Neuronal stem cell (in vitro differentiated cells): ENCODE data around the gene NTRK2.

ENCODE experiments used
- DNase-seq: peaks from one replicate; pipeline ENCODE4 v3.0.0-alpha.2; 2013; ENCODE audit warnings: low spot score
- H2AFZ ChIP-seq: one replicate; pipeline ENCODE4 v1.6.1; 2013; ENCODE audit warnings: mild to moderate bottlenecking, low read length, inconsistent platforms
- H2AK5ac ChIP-seq: 2 replicates; pipeline ENCODE4 v1.6.1; 2013; ENCODE audit warnings: low read depth, mild to moderate bottlenecking, inconsistent platforms, low read length, moderate library complexity, mixed read lengths
- H2BK120ac ChIP-seq: 2 replicates; pipeline ENCODE4 v1.6.1; 2013; ENCODE audit warnings: low read depth, mild to moderate bottlenecking, inconsistent platforms, low read length, moderate library complexity, mixed read lengths
- H2BK12ac ChIP-seq: one replicate; pipeline ENCODE4 v1.6.1; 2013; ENCODE audit warnings: low read length, inconsistent platforms
- H2BK15ac ChIP-seq: 2 replicates; pipeline ENCODE4 v1.6.1; 2013; ENCODE audit warnings: mild to moderate bottlenecking, low read length, inconsistent platforms, mixed read lengths
- H2BK5ac ChIP-seq: one replicate; pipeline ENCODE4 v1.6.1; 2013; ENCODE audit warnings: inconsistent platforms, mild to moderate bottlenecking, low read length, moderate library complexity
- H3K14ac ChIP-seq: one replicate; pipeline ENCODE4 v1.6.1; 2013; ENCODE audit warnings: low read length, inconsistent platforms
- H3K18ac ChIP-seq: 2 replicates; pipeline ENCODE4 v1.6.1; 2013; ENCODE audit warnings: low read length, inconsistent platforms
- H3K23ac ChIP-seq: 2 replicates; pipeline ENCODE4 v1.6.1; 2013; ENCODE audit warnings: low read depth, mild to moderate bottlenecking, mixed read lengths, low read length, inconsistent platforms; ENCODE audit not compliant: poor library complexity
- H3K27ac ChIP-seq: replicated peaks from 3 replicates; pipeline ENCODE4 v1.5.1; 2013; ENCODE audit warnings: low read length, inconsistent platforms
- H3K27me3 ChIP-seq, 3 experiments: 2 replicates each; pipeline ENCODE4 v1.6.1; 2013; ENCODE audit warnings: low read length in 3 of 3, mild to moderate bottlenecking in 2 of 3, inconsistent platforms in 1 of 3, low read depth in 1 of 3, mixed read lengths in 1 of 3, moderate library complexity in 1 of 3; ENCODE audit not compliant: control insufficient read depth in 3 of 3, insufficient read depth in 3 of 3
- H3K36me3 ChIP-seq, 2 donors: replicated peaks in 1 of 2; 2 replicates each; pipeline ENCODE4 v1.6.1; 2013; ENCODE audit warnings: low read length in 2 of 2; ENCODE audit not compliant: control insufficient read depth in 2 of 2, insufficient read depth in 2 of 2
- H3K4ac ChIP-seq: 2 replicates; pipeline ENCODE4 v1.6.1; 2013; ENCODE audit warnings: inconsistent platforms, mild to moderate bottlenecking, low read length, moderate library complexity
- H3K4me1 ChIP-seq, 2 donors: 1 replicate in 1 of 2; 2 replicates in 1 of 2; pipeline ENCODE4 v1.6.1; 2013; ENCODE audit warnings: low read length in 2 of 2, low read depth in 1 of 2; ENCODE audit not compliant: control insufficient read depth in 2 of 2, insufficient read depth in 1 of 2
- H3K4me2 ChIP-seq: one replicate; pipeline ENCODE4 v1.6.1; 2013; ENCODE audit warnings: mild to moderate bottlenecking, low read length, inconsistent platforms; ENCODE audit not compliant: insufficient read depth, poor library complexity, severe bottlenecking
- H3K4me3 ChIP-seq, 2 donors: 2 replicates each; pipeline ENCODE4 v1.5.1; 2013; ENCODE audit warnings: low read length in 2 of 2, mild to moderate bottlenecking in 2 of 2, inconsistent platforms in 1 of 2, moderate library complexity in 1 of 2
- H3K79me1 ChIP-seq: one replicate; pipeline ENCODE4 v1.6.1; 2013; ENCODE audit warnings: low read depth, mild to moderate bottlenecking, inconsistent platforms, low read length, moderate library complexity
- H3K9ac ChIP-seq: one replicate; pipeline ENCODE4 v1.6.1; 2013; ENCODE audit warnings: mild to moderate bottlenecking, low read depth, low read length, inconsistent platforms; ENCODE audit not compliant: poor library complexity
- H3K9me3 ChIP-seq, 2 donors: replicated peaks in 1 of 2; 2 replicates each; pipeline versions ENCODE3 to v1.6.1; 2013; ENCODE audit warnings: low read length in 2 of 2, mild to moderate bottlenecking in 2 of 2, inconsistent platforms in 1 of 2, low read depth in 1 of 2, mixed read lengths in 1 of 2, moderate library complexity in 1 of 2; ENCODE audit not compliant: control insufficient read depth in 2 of 2, insufficient read depth in 1 of 2
- H4K8ac ChIP-seq: one replicate; pipeline ENCODE4 v1.6.1; 2013; ENCODE audit warnings: low read depth, mild to moderate bottlenecking, inconsistent platforms, low read length, moderate library complexity
- H4K91ac ChIP-seq: one replicate; pipeline ENCODE4 v1.6.1; 2013; ENCODE audit warnings: low read length, low read depth, mild to moderate bottlenecking, inconsistent platforms; ENCODE audit not compliant: poor library complexity
- WGBS, 2 donors: extraction: QIAGEN DNeasy Blood & Tissue Kit; methylation state at CpG; one replicate each; pipeline ENCODE4 v1.1.7; 2013; ENCODE audit warnings: missing lambda C conversion rate in 2 of 2, mixed read lengths in 1 of 2; ENCODE audit not compliant: insufficient read length in 2 of 2, insufficient replicate concordance in 1 of 2; ENCODE audit errors: extremely low coverage in 2 of 2; 5-methylcytosine and 5-hydroxymethylcytosine counted together

Gene NTRK2

DNA sequence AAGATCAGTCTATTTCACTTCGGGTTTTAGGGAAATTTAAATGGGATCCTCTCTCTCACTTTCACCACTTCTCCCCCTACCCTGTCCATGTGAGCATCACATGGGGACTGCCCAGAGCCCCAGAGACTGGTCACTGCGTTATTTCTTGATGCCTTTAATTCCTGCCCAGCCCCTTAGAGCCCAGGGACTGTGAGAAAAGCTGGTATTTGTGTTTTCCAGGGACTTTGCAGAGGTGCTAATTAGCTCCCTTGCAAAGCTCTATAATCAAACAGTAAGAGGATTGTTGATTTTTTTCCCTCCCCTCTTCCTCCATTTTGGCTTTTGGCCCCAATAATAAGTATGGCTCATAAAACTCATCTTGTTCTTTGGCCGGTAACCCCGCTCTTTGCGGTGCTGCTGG is 35.6 kb downstream of the NTRK2 start:
- Histone ChIP-seq H3K14ac (no peak overlapping the region), H3K4me3 (no peak overlapping the region), H3K27ac (peak overlapping the region; percentile 40), H3K79me1 (no peaks in the 10 kb centered on the region), H3K9me3 (no peaks in the 10 kb centered on the region), H3K4ac (no peak overlapping the region), H3K27me3 (no peaks in the 10 kb centered on the region), H3K4me2 (no peak overlapping the region), H2BK15ac (no peak overlapping the region), H2AFZ (peak overlapping the region; percentile 8), H3K4me1 (peaks cover 0 to 5% of the 10 kb centered on the region in 2 donors), H2AK5ac (no peak overlapping the region), H2BK5ac (no peak overlapping the region), H3K9ac (no peak overlapping the region), H2BK12ac (no peak overlapping the region), H3K18ac (no peak overlapping the region), H4K8ac (no peak overlapping the region), H2BK120ac (no peak overlapping the region), H4K91ac (no peak overlapping the region), H3K23ac (no peak overlapping the region), H3K36me3 (no peaks in the 10 kb centered on the region)
- no CpG with 5 or more reads among the region's 5 CpGs for WGBS, 2 donors
- no peak for DNase-seq

DNA sequence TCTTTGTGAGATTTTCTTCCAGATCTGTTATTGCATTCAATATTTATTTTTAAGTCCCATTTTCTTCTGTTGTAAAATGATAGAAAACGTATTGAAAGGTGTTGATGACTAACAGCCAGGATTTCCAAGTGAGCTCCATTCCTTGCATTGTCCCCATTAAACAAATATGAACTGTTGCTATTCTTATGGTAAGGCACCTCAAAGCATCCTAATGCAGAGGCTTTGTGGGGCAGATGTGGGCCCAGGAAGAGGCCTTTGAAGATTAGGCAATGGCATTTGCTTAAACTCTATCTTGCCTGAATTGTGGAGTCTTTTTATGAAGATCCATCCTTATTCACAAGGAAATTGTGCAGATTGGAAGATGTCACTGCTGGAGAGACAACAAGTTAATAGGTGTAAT is 38.9 kb downstream of the NTRK2 start:
- Histone ChIP-seq H4K8ac (no peak overlapping the region), H3K23ac (no peak overlapping the region), H2BK12ac (no peak overlapping the region), H2AFZ (peak overlapping the region; percentile 37), H3K27me3 (no peaks in the 10 kb centered on the region), H2AK5ac (no peak overlapping the region), H3K9me3 (no peaks in the 10 kb centered on the region), H3K4me2 (no peak overlapping the region), H2BK15ac (no peak overlapping the region), H3K36me3 (no peaks in the 10 kb centered on the region), H3K79me1 (no peaks in the 10 kb centered on the region), H4K91ac (no peak overlapping the region), H3K4ac (no peak overlapping the region), H3K18ac (no peak overlapping the region), H3K4me1 (peaks cover 0 to 3% of the 10 kb centered on the region in 2 donors), H3K4me3 (no peak overlapping the region), H3K9ac (no peak overlapping the region), H3K14ac (no peak overlapping the region), H2BK120ac (no peak overlapping the region), H2BK5ac (no peak overlapping the region), H3K27ac (no peak overlapping the region)
- no peak for DNase-seq
- no CpG with 5 or more reads among the region's 1 CpG for WGBS, 2 donors

DNA sequence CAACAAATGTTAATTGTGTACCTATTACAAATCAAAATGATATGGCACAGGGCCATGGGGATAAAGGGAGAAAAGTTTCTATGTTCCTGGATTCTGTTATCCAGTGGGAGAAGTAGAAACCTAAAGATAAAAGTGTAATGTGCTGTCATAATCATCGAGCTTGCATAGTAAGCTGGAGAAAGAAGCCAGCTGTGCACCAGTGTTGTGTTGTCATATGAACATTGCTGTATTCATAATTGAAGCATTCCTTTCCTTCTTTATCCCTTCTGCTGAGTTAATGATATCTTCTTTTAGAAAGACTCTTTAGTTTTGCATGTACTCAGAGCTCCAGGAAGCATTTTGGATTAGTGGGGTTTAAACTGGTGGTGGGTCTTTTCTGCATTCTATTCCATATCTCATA is 39.5 kb downstream of the NTRK2 start:
- H3K4me1 ChIP-seq: peaks cover 0 to 3% of the 10 kb centered on the region in 2 donors
- no peaks in the 10 kb centered on the region for H3K9me3 ChIP-seq
- H3K23ac ChIP-seq: no peak overlapping the region
- no peak overlapping the region for H2BK5ac ChIP-seq
- no peak overlapping the region for H2AFZ ChIP-seq
- H2BK15ac ChIP-seq: no peak overlapping the region
- H3K4me3 ChIP-seq: no peak overlapping the region
- no peak overlapping the region for H4K91ac ChIP-seq
- H3K18ac ChIP-seq: no peak overlapping the region
- H2AK5ac ChIP-seq: no peak overlapping the region
- no peak overlapping the region for H2BK12ac ChIP-seq
- no peak overlapping the region for H3K14ac ChIP-seq
- H3K27ac ChIP-seq: no peak overlapping the region
- no peak for DNase-seq
- H3K36me3 ChIP-seq: no peaks in the 10 kb centered on the region
- no peak overlapping the region for H3K4ac ChIP-seq
- no peak overlapping the region for H2BK120ac ChIP-seq
- no peak overlapping the region for H3K9ac ChIP-seq
- no peak overlapping the region for H4K8ac ChIP-seq
- H3K4me2 ChIP-seq: no peak overlapping the region
- H3K27me3 ChIP-seq: no peaks in the 10 kb centered on the region
- no peaks in the 10 kb centered on the region for H3K79me1 ChIP-seq
- no CpG with 5 or more reads among the region's 1 CpG for WGBS, 2 donors

DNA sequence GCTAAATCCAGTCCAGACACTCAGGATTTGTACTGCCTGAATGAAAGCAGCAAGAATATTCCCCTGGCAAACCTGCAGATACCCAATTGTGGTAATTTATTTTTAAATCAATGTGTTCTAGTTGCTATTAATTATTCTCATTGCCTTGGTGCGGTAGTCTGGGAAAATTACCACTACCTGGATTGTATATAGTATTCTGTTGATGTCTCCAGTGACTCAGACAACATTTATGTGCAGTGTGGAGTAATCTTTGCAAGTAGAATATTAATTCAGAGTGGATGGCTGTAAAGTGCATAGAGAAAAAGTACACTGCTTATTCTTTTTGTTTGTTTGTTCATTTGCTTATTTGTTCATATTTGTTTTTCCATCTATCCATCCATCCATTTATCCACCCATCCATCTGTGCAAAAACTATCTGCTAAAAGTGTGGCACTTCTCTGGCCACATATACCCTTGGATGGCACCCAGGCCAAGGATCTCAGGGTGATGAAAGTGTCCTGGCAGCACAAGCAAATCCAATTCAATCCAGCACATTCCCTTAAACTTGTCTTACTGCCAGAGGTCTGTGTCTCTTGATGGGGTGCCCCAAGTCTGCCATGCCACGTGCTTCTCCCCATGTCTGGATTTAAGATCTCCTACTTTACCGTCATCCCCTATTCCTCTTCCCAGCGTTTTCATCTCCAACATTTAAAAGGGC is 41.3 kb downstream of the NTRK2 start:
- Histone ChIP-seq H3K4me3 (no peak overlapping the region), H3K36me3 (no peaks in the 10 kb centered on the region)
- WGBS, 2 donors: no CpG with 5 or more reads among the region's 4 CpGs

More for the DNA sequence above, 41.3 kb downstream of the NTRK2 start:
- no peak overlapping the region for H3K14ac ChIP-seq
- H3K4me1 ChIP-seq: peaks cover 0 to 3% of the 10 kb centered on the region in 2 donors
- H3K27ac ChIP-seq: no peak overlapping the region
- H3K4me2 ChIP-seq: no peak overlapping the region
- H3K79me1 ChIP-seq: no peaks in the 10 kb centered on the region
- H2BK12ac ChIP-seq: no peak overlapping the region
- no peaks in the 10 kb centered on the region for H3K9me3 ChIP-seq
- no peak for DNase-seq
- H3K27me3 ChIP-seq: no peaks in the 10 kb centered on the region
- no peak overlapping the region for H4K91ac ChIP-seq
- H2AFZ ChIP-seq: no peak overlapping the region
- no peak overlapping the region for H3K4ac ChIP-seq
- no peak overlapping the region for H2BK15ac ChIP-seq
- no peak overlapping the region for H3K9ac ChIP-seq
- no peak overlapping the region for H4K8ac ChIP-seq
- H3K23ac ChIP-seq: no peak overlapping the region
- no peak overlapping the region for H2BK120ac ChIP-seq
- no peak overlapping the region for H2BK5ac ChIP-seq
- H2AK5ac ChIP-seq: no peak overlapping the region
- H3K18ac ChIP-seq: no peak overlapping the region
